A549 treated with CpdA at 1 μM for 4 hours (cell line): ENCODE measurements around the gene TRA2A. TPM values are rescaled to one million over a fixed set of nuclear protein-coding genes. Genes with fewer than 3 reads are reported as not detected.

Experiments used
- total RNA-seq: library from RNA; stranded (reverse); fragments of 200-300 nt; extraction: Qiagen RNA extraction; gene quantifications from 5 replicates; pipeline ENCODE4 v1.2.3, GENCODE V29; 2022; ENCODE audit warnings: low read depth

TRA2A gene
- total RNA-seq, result 69.6 to 82.8 TPM (median 74.1 TPM) in 5 replicates

GRCh38 chr7:23531794-23532489 lies at the start of gene TRA2A:
Gene TRA2A, minus strand, starts transcription at chr7:23531981. Its CDS starts 157 bp downstream, at chr7:23531824.

GRCh38 chr7:23470330-23471105 lies 61.3 kb downstream of the TRA2A start, which contains the start of gene IGF2BP3:
Gene IGF2BP3, minus strand, starts transcription at chr7:23470491. Its CDS starts 381 bp downstream, at chr7:23470110.

Other genes with a start within 250 kb of the TRA2A start
- 65.7 to 89.4 TPM (median 82.3 TPM) in 5 replicates for gene MALSU1, start 232.6 kb downstream of the TRA2A start, total RNA-seq
- 17.7 to 29.1 TPM (median 21.1 TPM) in 5 replicates for gene IGF2BP3, start 61.5 kb downstream of the TRA2A start, total RNA-seq
- gene CCDC126, start 65.4 kb upstream of the TRA2A start, total RNA-seq, result 3.0 to 3.7 TPM (median 3.2 TPM) in 5 replicates
- 0.27 to 0.72 TPM (median 0.46 TPM) in 5 replicates for gene FAM221A, start 148.2 kb upstream of the TRA2A start, total RNA-seq
- 0.27 to 0.81 TPM (median 0.62 TPM) in 5 replicates for gene STK31, start 178.2 kb upstream of the TRA2A start, total RNA-seq